ENCODE results near the gene DNAI1.

DNA sequence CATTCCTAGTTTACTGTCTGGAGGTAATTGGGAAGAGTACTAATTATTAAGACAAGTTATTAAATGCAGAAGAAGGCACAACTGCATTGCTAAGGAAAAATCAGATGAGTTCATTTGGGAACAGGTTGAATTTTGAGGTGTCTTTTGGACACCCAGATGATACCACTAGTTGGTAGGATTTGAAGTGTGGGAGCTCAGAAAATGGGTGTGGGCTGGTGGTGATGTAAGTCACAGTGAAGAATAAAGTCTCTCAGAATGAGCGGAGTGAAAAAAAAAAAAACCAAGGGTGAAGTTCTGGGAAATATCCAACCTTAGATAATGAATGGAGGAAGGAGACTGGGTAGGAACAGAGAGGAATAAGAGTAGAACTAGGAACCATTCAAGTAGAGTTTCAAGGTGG, 46.3 kb upstream of the DNAI1 start:
- TF ChIP-seq ZFP36 (IDR thresholded peaks at IDR 0.05; ENCODE audit: borderline replicate concordance, partially characterized antibody) (no peak), EP300 (IDR thresholded peaks at IDR 0.05) (no peak), CHD2 (IDR thresholded peaks at IDR 0.05; ENCODE audit: low read length, partially characterized antibody) (no peak), RCOR1 (IDR thresholded peaks at IDR 0.05; ENCODE audit: low read depth, low read length) (no peak), POLR2A (IDR thresholded peaks at IDR 0.05; ENCODE audit: low read length) (no peak), PHF8 (IDR thresholded peaks at IDR 0.05; ENCODE audit: borderline replicate concordance, low read depth) (no peak), EHF (CRISPR knock-in tag; IDR thresholded peaks at IDR 0.05) (no peak), RARB (CRISPR knock-in tag; IDR thresholded peaks at IDR 0.05) (no peak)
- TF ChIP-seq, protein P1, sequence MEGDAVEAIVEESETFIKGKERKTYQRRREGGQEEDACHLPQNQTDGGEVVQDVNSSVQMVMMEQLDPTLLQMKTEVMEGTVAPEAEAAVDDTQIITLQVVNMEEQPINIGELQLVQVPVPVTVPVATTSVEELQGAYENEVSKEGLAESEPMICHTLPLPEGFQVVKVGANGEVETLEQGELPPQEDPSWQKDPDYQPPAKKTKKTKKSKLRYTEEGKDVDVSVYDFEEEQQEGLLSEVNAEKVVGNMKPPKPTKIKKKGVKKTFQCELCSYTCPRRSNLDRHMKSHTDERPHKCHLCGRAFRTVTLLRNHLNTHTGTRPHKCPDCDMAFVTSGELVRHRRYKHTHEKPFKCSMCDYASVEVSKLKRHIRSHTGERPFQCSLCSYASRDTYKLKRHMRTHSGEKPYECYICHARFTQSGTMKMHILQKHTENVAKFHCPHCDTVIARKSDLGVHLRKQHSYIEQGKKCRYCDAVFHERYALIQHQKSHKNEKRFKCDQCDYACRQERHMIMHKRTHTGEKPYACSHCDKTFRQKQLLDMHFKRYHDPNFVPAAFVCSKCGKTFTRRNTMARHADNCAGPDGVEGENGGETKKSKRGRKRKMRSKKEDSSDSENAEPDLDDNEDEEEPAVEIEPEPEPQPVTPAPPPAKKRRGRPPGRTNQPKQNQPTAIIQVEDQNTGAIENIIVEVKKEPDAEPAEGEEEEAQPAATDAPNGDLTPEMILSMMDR (IDR thresholded peaks at IDR 0.05): no peak
